Activated CD4-positive, alpha-beta memory T cell treated with anti-CD3 and anti-CD28 coated beads for 36 hours (primary cell): Measurements from ENCODE around the gene XPR1. TPM values are rescaled to one million over a fixed set of nuclear protein-coding genes. Genes with fewer than 3 reads are reported as not detected.

Experiments used
- CTCF ChIA-PET: fragments of 350-600 bp; sonication (Branson Sonifier 250); formaldehyde crosslinking; loops from one replicate; lab custom pipeline; 2021; ENCODE audit warnings: antibody characterized with exemption, inconsistent platforms; lab: Charles Lee
- POLR2A ChIA-PET: fragments of 350-600 bp; sonication (Branson Sonifier 250); formaldehyde crosslinking; loops from one replicate; lab custom pipeline; 2021; ENCODE audit warnings: antibody characterized with exemption; lab: Charles Lee
- DNase-seq: peaks from one replicate; pipeline ENCODE4 v3.0.0-alpha.2; 2020
- H3K27ac Mint-ChIP-seq: one replicate; pipeline ENCODE4 v1.8.0; 2021; ENCODE audit warnings: mixed read lengths
- H3K27me3 Mint-ChIP-seq: one replicate; pipeline ENCODE4 v1.8.0; 2021; ENCODE audit warnings: mixed read lengths
- H3K36me3 Mint-ChIP-seq: one replicate; pipeline ENCODE4 v1.8.0; 2021; ENCODE audit warnings: mixed read lengths
- H3K4me1 Mint-ChIP-seq: one replicate; pipeline ENCODE4 v1.8.0; 2021; ENCODE audit warnings: low read depth, mixed read lengths
- H3K4me3 Mint-ChIP-seq: one replicate; pipeline ENCODE4 v1.8.0; 2021; ENCODE audit warnings: mild to moderate bottlenecking, mixed read lengths
- H3K9me3 Mint-ChIP-seq: one replicate; pipeline ENCODE4 v1.8.0; 2021; ENCODE audit warnings: mixed read lengths
- intact Hi-C: fragments of 100-400 bp; cut with micrococcal nuclease; formaldehyde crosslinking; loops from one replicate; pipeline ENCODE4 v1.15.1; 2023
- total RNA-seq, 2 experiments: library from RNA; stranded (reverse); gene quantifications; one replicate each; pipeline ENCODE4 v1.2.3, GENCODE V29; 2021

The XPR1 gene
- total RNA-seq, 2 experiments from 2014 or later: 17.9 to 18.4 TPM

- no peaks in the 10 kb centered on the region for H3K9me3 Mint-ChIP-seq
- peaks cover 6% of the 10 kb centered on the region for H3K27me3 Mint-ChIP-seq
- intact Hi-C loops: no loop called here
- no peak overlapping the region for H3K4me3 Mint-ChIP-seq
- no peaks in the 10 kb centered on the region for H3K36me3 Mint-ChIP-seq
- DNase-seq: no peak
- no peak overlapping the region for H3K27ac Mint-ChIP-seq
- ChIA-PET CTCF (no interaction called here), POLR2A (no interaction called here)
- H3K4me1 Mint-ChIP-seq: peaks cover 2% of the 10 kb centered on the region
Observed at GRCh38 chr1:180918519-180918918, 286.7 kb downstream of the XPR1 start.

GRCh38 chr1:180919183-180919700 lies 287.4 kb downstream of the XPR1 start:
- POLR2A ChIA-PET: no interaction called here
- H3K9me3 Mint-ChIP-seq: no peaks in the 10 kb centered on the region
- H3K27ac Mint-ChIP-seq: no peak overlapping the region
- H3K36me3 Mint-ChIP-seq: no peaks in the 10 kb centered on the region
- H3K4me3 Mint-ChIP-seq: no peak overlapping the region
- CTCF ChIA-PET: no interaction called here
- DNase-seq: no peak
- intact Hi-C loops: no loop called here
- no peaks in the 10 kb centered on the region for H3K4me1 Mint-ChIP-seq
- H3K27me3 Mint-ChIP-seq: no peaks in the 10 kb centered on the region

- intact Hi-C loops: no loop called here
- no peaks in the 10 kb centered on the region for H3K36me3 Mint-ChIP-seq
- H3K4me3 Mint-ChIP-seq: no peak overlapping the region
- ChIA-PET POLR2A (no interaction called here), CTCF (interaction anchor here (1.2 kb wide), 1 partner anchor 38 kb away, joined by 4 read pairs; no protein-coding TSS in a partner anchor)
- H3K27ac Mint-ChIP-seq: no peak overlapping the region
- no peaks in the 10 kb centered on the region for H3K9me3 Mint-ChIP-seq
- H3K27me3 Mint-ChIP-seq: no peaks in the 10 kb centered on the region
- no peaks in the 10 kb centered on the region for H3K4me1 Mint-ChIP-seq
- DNase-seq: no peak
Observed at GRCh38 chr1:180920193-180920592, 288.4 kb downstream of the XPR1 start.

GRCh38 chr1:180920702-180921101 lies 288.9 kb downstream of the XPR1 start:
- no peaks in the 10 kb centered on the region for H3K4me1 Mint-ChIP-seq
- intact Hi-C loops: no loop called here
- H3K36me3 Mint-ChIP-seq: no peaks in the 10 kb centered on the region
- DNase-seq: no peak
- H3K27me3 Mint-ChIP-seq: no peaks in the 10 kb centered on the region
- no peak overlapping the region for H3K27ac Mint-ChIP-seq
- ChIA-PET CTCF (interaction anchor here (1.2 kb wide), 1 partner anchor 39 kb away, joined by 4 read pairs; no protein-coding TSS in a partner anchor), POLR2A (interaction anchor here (0.6 kb wide), 1 partner anchor 393 kb away, joined by 4 read pairs; no protein-coding TSS in a partner anchor)
- H3K4me3 Mint-ChIP-seq: no peak overlapping the region
- H3K9me3 Mint-ChIP-seq: no peaks in the 10 kb centered on the region

- H3K36me3 Mint-ChIP-seq: no peaks in the 10 kb centered on the region
- intact Hi-C loops: no loop called here
- H3K4me1 Mint-ChIP-seq: no peaks in the 10 kb centered on the region
- no peak overlapping the region for H3K4me3 Mint-ChIP-seq
- no peak overlapping the region for H3K27ac Mint-ChIP-seq
- H3K9me3 Mint-ChIP-seq: no peaks in the 10 kb centered on the region
- no peaks in the 10 kb centered on the region for H3K27me3 Mint-ChIP-seq
- ChIA-PET POLR2A (interaction anchor here (0.6 kb wide), 1 partner anchor 394 kb away, joined by 4 read pairs; no protein-coding TSS in a partner anchor), CTCF (interaction anchor here (1.2 kb wide), 1 partner anchor 40 kb away, joined by 4 read pairs; no protein-coding TSS in a partner anchor)
- DNase-seq: no peak
Observed at GRCh38 chr1:180921386-180921785, 289.6 kb downstream of the XPR1 start.

GRCh38 chr1:180921891-180922630 lies 290.2 kb downstream of the XPR1 start:
- Mint-ChIP-seq H3K27ac (no peak overlapping the region), H3K4me1 (no peaks in the 10 kb centered on the region), H3K36me3 (no peaks in the 10 kb centered on the region), H3K27me3 (no peaks in the 10 kb centered on the region), H3K4me3 (no peak overlapping the region), H3K9me3 (no peaks in the 10 kb centered on the region)
- ChIA-PET CTCF (no interaction called here), POLR2A (no interaction called here)
- intact Hi-C loops: no loop called here
- DNase-seq: no peak

GRCh38 chr1:180922631-180923015 lies 290.8 kb downstream of the XPR1 start:
- POLR2A ChIA-PET: no interaction called here
- no peak for DNase-seq
- no peaks in the 10 kb centered on the region for H3K36me3 Mint-ChIP-seq
- no peaks in the 10 kb centered on the region for H3K9me3 Mint-ChIP-seq
- no peaks in the 10 kb centered on the region for H3K27me3 Mint-ChIP-seq
- intact Hi-C loops: no loop called here
- CTCF ChIA-PET: no interaction called here
- H3K27ac Mint-ChIP-seq: no peak overlapping the region
- H3K4me1 Mint-ChIP-seq: no peaks in the 10 kb centered on the region
- no peak overlapping the region for H3K4me3 Mint-ChIP-seq

GRCh38 chr1:180923021-180923841 lies 291.4 kb downstream of the XPR1 start:
- intact Hi-C loops: no loop called here
- ChIA-PET CTCF (no interaction called here), POLR2A (no interaction called here)
- H3K9me3 Mint-ChIP-seq: no peaks in the 10 kb centered on the region
- DNase-seq: no peak
- no peak overlapping the region for H3K27ac Mint-ChIP-seq
- H3K36me3 Mint-ChIP-seq: no peaks in the 10 kb centered on the region
- H3K4me3 Mint-ChIP-seq: no peak overlapping the region
- no peaks in the 10 kb centered on the region for H3K27me3 Mint-ChIP-seq
- no peaks in the 10 kb centered on the region for H3K4me1 Mint-ChIP-seq

- no peak overlapping the region for H3K27ac Mint-ChIP-seq
- POLR2A ChIA-PET: no interaction called here
- H3K4me3 Mint-ChIP-seq: no peak overlapping the region
- intact Hi-C loops: no loop called here
- H3K27me3 Mint-ChIP-seq: no peaks in the 10 kb centered on the region
- H3K4me1 Mint-ChIP-seq: no peaks in the 10 kb centered on the region
- H3K36me3 Mint-ChIP-seq: no peaks in the 10 kb centered on the region
- no peaks in the 10 kb centered on the region for H3K9me3 Mint-ChIP-seq
- DNase-seq: no peak
- CTCF ChIA-PET: interaction anchor here (1.2 kb wide), 1 partner anchor 16 kb away, joined by 3 read pairs; no protein-coding TSS in a partner anchor
Observed at GRCh38 chr1:180923887-180924286, 292.1 kb downstream of the XPR1 start.

- no peaks in the 10 kb centered on the region for H3K9me3 Mint-ChIP-seq
- no peak for DNase-seq
- no peak overlapping the region for H3K27ac Mint-ChIP-seq
- intact Hi-C loops: no loop called here
- no peaks in the 10 kb centered on the region for H3K4me1 Mint-ChIP-seq
- H3K27me3 Mint-ChIP-seq: no peaks in the 10 kb centered on the region
- CTCF ChIA-PET: interaction anchor here (0.9 to 1.2 kb wide), 2 partner anchors 15 to 241 kb away, joined by 3 read pairs; no protein-coding TSS in a partner anchor
- POLR2A ChIA-PET: no interaction called here
- no peaks in the 10 kb centered on the region for H3K36me3 Mint-ChIP-seq
- no peak overlapping the region for H3K4me3 Mint-ChIP-seq
Observed at GRCh38 chr1:180924939-180925338, 293.1 kb downstream of the XPR1 start.

GRCh38 chr1:180925471-180926051 lies 293.7 kb downstream of the XPR1 start:
- H3K4me3 Mint-ChIP-seq: no peak overlapping the region
- H3K36me3 Mint-ChIP-seq: no peaks in the 10 kb centered on the region
- no peaks in the 10 kb centered on the region for H3K4me1 Mint-ChIP-seq
- H3K27me3 Mint-ChIP-seq: no peaks in the 10 kb centered on the region
- POLR2A ChIA-PET: no interaction called here
- CTCF ChIA-PET: interaction anchor here (0.9 kb wide), 1 partner anchor 240 kb away, joined by 3 read pairs; no protein-coding TSS in a partner anchor
- DNase-seq: no peak
- no peak overlapping the region for H3K27ac Mint-ChIP-seq
- no peaks in the 10 kb centered on the region for H3K9me3 Mint-ChIP-seq
- intact Hi-C loops: no loop called here
